AG09319 (cell line): Measurements from ENCODE around the gene FGF22.
"Not testable (repeated sequence)": the region's sequence is repeated elsewhere in the genome, so short reads cannot be mapped to it uniquely, and the experiment has no call there.

Experiments
- DNase-seq: peaks from one replicate; pipeline ENCODE4 v3.0.0-alpha.2; 2010; ENCODE audit warnings: low read depth; ENCODE audit errors: extremely low read depth
- TF ChIP-seq, protein P1 (sequence below): IDR thresholded peaks from 2 replicates; pipeline ENCODE4 v1.5.1; 2011; ENCODE audit warnings: low read depth, mild to moderate bottlenecking, inconsistent platforms, low read length, moderate library complexity

The FGF22 gene

DNA sequence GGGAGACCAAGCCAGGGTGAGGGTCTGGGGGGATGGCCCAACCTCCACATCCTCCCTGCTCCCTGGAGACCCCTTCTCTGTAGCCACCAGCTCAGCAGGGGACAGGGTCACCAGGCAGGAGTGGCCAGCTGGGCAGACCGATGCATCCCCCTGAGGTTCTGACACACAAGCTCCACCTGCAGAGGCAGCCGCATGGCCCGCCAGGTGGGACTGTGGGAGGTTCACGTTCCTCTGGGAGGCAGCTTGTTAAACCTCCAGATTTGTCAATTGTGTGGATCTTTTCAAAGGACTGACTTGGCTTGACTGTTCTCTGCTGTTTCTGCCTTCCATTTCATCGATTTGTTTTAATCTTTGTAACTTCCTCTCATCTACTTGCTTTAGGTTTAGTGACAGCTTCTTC, 14.4 kb upstream of the FGF22 start:
- DNase-seq: no peak
- TF ChIP-seq, protein P1, sequence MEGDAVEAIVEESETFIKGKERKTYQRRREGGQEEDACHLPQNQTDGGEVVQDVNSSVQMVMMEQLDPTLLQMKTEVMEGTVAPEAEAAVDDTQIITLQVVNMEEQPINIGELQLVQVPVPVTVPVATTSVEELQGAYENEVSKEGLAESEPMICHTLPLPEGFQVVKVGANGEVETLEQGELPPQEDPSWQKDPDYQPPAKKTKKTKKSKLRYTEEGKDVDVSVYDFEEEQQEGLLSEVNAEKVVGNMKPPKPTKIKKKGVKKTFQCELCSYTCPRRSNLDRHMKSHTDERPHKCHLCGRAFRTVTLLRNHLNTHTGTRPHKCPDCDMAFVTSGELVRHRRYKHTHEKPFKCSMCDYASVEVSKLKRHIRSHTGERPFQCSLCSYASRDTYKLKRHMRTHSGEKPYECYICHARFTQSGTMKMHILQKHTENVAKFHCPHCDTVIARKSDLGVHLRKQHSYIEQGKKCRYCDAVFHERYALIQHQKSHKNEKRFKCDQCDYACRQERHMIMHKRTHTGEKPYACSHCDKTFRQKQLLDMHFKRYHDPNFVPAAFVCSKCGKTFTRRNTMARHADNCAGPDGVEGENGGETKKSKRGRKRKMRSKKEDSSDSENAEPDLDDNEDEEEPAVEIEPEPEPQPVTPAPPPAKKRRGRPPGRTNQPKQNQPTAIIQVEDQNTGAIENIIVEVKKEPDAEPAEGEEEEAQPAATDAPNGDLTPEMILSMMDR: no peak

DNA sequence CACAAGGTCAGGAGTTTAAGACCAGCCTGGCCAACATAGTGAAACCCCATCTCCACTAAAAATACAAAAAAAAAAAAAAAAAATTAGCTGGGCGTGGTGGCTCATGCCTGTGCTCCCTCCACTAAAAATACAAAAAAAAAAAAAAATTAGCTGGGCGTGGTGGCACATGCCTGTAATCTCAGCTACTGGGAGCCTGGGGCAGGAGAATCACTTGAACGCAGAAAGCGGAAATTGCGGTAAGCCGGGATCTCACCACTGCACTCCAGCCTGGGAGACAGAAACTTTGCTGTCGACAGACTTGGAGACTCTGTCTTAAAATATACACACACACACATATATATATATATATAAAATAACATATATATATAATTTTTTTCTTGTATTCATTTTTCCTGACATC, 13.1 kb upstream of the FGF22 start:
- DNase-seq: not testable (repeated sequence)

- TF ChIP-seq, protein P1: peak; percentile 13
Observed at GRCh38 chr19:628168-628567, 11.5 kb upstream of the FGF22 start.

GRCh38 chr19:629515-629914, 10.2 kb upstream of the FGF22 start:
- not testable (repeated sequence) for DNase-seq

More at GRCh38 chr19:628168-628567, 11.5 kb upstream of the FGF22 start:
- no peak for DNase-seq

- TF ChIP-seq, protein P1: no peak
- DNase-seq: no peak
Observed at GRCh38 chr19:629961-630714, 9.5 kb upstream of the FGF22 start.

DNA sequence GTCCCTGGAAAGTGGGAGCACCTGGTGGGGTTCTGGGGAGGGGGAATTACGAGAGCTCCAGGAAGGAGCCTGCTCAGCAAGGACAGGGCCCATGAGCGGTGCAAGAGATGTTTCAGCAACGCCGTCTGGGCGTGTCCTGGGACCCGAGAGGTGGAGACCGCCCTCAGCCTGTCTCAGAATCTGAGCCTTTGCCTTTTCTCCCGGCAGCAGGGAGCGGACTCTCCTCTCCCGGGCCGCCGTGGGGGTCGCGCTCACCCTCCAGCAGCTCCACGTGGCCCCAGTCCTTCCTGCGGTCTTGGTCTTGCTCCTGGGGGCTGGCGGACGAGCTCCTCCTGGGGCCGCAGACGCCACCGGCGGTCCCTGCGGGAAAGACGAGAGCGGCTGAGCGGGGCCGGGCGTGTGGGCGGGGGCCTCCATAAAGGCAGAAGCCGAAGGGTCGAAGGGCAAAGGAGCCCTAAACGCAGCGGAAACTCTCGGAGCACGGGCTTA, 7.1 kb upstream of the FGF22 start:
- DNase-seq: no peak
- TF ChIP-seq, protein P1: no peak

DNA sequence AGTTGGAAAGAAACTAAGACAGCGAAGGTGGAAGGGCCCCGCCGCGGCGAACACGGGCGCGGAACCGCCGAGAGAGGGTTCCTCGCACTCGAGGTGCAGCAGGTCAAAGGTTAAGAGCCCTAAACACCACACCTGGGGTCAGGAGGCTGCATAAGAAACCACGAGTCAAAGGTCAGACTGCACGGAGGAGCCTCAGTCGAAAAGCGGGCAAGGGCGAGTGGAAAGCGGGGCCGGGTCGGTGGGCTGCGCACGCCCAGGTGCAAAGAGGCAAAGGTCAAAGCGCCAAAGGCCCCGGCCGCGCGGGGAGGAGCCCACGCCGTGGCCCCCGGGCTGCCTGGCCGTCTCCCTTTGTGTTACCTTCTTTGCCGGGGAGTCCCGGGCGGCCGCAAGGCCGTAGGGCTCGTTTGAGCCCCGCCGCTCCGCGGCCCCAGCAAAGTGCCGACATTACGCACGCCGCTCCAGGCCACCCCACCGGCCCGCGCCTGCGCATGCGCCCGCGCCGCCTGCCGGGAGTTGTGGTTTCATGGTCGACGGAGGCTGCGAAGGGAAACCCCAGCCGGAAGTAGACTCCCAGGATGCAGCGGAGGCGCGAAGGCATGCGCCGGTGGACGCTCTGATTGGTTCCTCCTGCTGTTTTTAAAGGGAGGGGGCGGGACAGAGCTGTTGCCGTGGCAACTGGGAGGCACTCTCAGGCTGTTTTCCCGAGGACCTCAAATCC, 6.5 kb upstream of the FGF22 start, which contains the start of gene POLRMT:
POLRMT (minus strand) TSS at position 470 of the 718 bp plus-strand sequence; CDS start at position 445, 25 bp downstream.
- TF ChIP-seq, protein P1: no peak

More for the DNA sequence above, 6.5 kb upstream of the FGF22 start, which contains the start of gene POLRMT:
- peak; percentile 95 for DNase-seq
